Measurements from ENCODE around the gene CHIA.
"Not testable (repeated sequence)": the region's sequence is repeated elsewhere in the genome, so short reads cannot be mapped to it uniquely, and the experiment has no call there.

Gene CHIA

GRCh38 chr1:111302374-111302773 is 11.7 kb downstream of the CHIA start:
- no peak overlapping the region for H3K4me3 ChIP-seq (ENCODE audit: low read depth, low read length)
- TF ChIP-seq CTCF (IDR thresholded peaks at IDR 0.05; ENCODE audit: insufficient read depth, low read depth, low read length, missing control alignments): no peak
- DNase-seq (ENCODE audit: low read depth): no peak

- TF ChIP-seq CTCF (IDR thresholded peaks at IDR 0.05; ENCODE audit: insufficient read depth, low read depth, low read length, missing control alignments): no peak
- no peak overlapping the region for H3K4me3 ChIP-seq (ENCODE audit: low read depth, low read length)
Measured at GRCh38 chr1:111309690-111310089, 19.0 kb downstream of the CHIA start.

GRCh38 chr1:111318523-111318922 is 27.9 kb downstream of the CHIA start:
- DNase-seq (ENCODE audit: low read depth): no peak
- TF ChIP-seq CTCF (IDR thresholded peaks at IDR 0.05; ENCODE audit: insufficient read depth, low read depth, low read length, missing control alignments): no peak
- H3K4me3 ChIP-seq (ENCODE audit: low read depth, low read length): no peak overlapping the region

More at GRCh38 chr1:111309690-111310089, 19.0 kb downstream of the CHIA start:
- DNase-seq (ENCODE audit: low read depth): no peak

- no peak for TF ChIP-seq CTCF (IDR thresholded peaks at IDR 0.05; ENCODE audit: insufficient read depth, low read depth, low read length, missing control alignments)
- DNase-seq (ENCODE audit: low read depth): no peak
- H3K4me3 ChIP-seq (ENCODE audit: low read depth, low read length): no peak overlapping the region
Measured at GRCh38 chr1:111320066-111320879, 29.6 kb downstream of the CHIA start.

GRCh38 chr1:111323231-111323630 is 32.6 kb downstream of the CHIA start:
- no peak for TF ChIP-seq CTCF (IDR thresholded peaks at IDR 0.05; ENCODE audit: insufficient read depth, low read depth, low read length, missing control alignments)
- DNase-seq (ENCODE audit: low read depth): no peak
- no peak overlapping the region for H3K4me3 ChIP-seq (ENCODE audit: low read depth, low read length)

GRCh38 chr1:111332190-111332589 is 41.5 kb downstream of the CHIA start:
- TF ChIP-seq CTCF (IDR thresholded peaks at IDR 0.05; ENCODE audit: insufficient read depth, low read depth, low read length, missing control alignments): no peak
- DNase-seq (ENCODE audit: low read depth): peak; percentile 93
- H3K4me3 ChIP-seq (ENCODE audit: low read depth, low read length): peak overlapping the region; percentile 19; the same call in 1 of the 2 replicates

- H3K4me3 ChIP-seq (ENCODE audit: low read depth, low read length): no peak overlapping the region
- peak; percentile 68 for TF ChIP-seq CTCF (IDR thresholded peaks at IDR 0.05; ENCODE audit: insufficient read depth, low read depth, low read length, missing control alignments)
- peak; percentile 81 for DNase-seq (ENCODE audit: low read depth)
Measured at GRCh38 chr1:111334169-111334568, 43.5 kb downstream of the CHIA start.

- not testable (repeated sequence) for H3K4me3 ChIP-seq (ENCODE audit: low read depth, low read length); DNase-seq (ENCODE audit: low read depth)
Measured at GRCh38 chr1:111335214-111335877, 44.7 kb downstream of the CHIA start.

- not testable (repeated sequence) for DNase-seq (ENCODE audit: low read depth); H3K4me3 ChIP-seq (ENCODE audit: low read depth, low read length)
Measured at GRCh38 chr1:111338849-111339248, 48.2 kb downstream of the CHIA start.

Measured in GM12865 (cell line).